GM12892 (cell line): Measurements from ENCODE around the gene CRABP1.

Source experiments
- POLR2A ChIP-seq: IDR thresholded peaks from 2 replicates; pipeline ENCODE4 v1.6.1; 2011; ENCODE audit warnings: low read depth, low read length, control low read depth
- POLR2AphosphoS5 ChIP-seq: IDR thresholded peaks from 2 replicates; pipeline ENCODE4 v1.6.1; 2011; ENCODE audit warnings: low read depth, low read length, control low read depth
- TAF1 ChIP-seq: IDR thresholded peaks from 2 replicates; pipeline ENCODE4 v1.6.1; 2011; ENCODE audit warnings: low read depth, mild to moderate bottlenecking, control low read depth, low read length, borderline replicate concordance

DNA sequence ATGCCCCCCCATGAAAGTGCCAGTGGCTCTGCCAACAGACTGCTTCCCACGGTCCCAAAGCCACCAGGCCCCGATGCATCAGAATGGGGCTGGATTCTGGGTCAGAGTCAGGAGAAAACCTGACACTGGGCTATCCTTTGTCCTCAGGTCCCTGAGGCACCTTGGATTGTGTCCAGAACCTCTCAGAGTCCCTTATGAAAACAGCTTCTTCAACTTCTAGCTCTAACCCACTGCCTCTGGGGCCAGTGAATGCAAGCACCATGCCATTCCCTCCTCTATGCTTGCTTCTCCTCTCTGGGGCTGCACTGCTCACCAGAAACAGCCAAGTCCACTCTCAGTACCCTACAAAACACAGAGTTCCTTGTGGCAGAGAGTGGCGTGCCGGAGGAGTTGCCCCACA lies 9.9 kb downstream of the CRABP1 start:
- TF ChIP-seq POLR2A = no peak
- TF ChIP-seq POLR2AphosphoS5 = no peak
- TF ChIP-seq TAF1 = no peak
